Measurements from ENCODE around the gene P4HB.

Gene P4HB

GRCh38 chr17:81859906-81860755 lies at the start of gene P4HB:
Gene P4HB, minus strand, starts transcription at chr17:81860535. Its CDS starts 64 bp downstream, at chr17:81860471.
- POLR2A ChIA-PET (ENCODE audit: low non-redundant PET): interaction anchor here (0.6 to 1.0 kb wide), 2 partner anchors 11 to 27 kb away, joined by 3 to 6 read pairs; no protein-coding TSS in a partner anchor
- TF ChIP-seq CTCF (conservative IDR thresholded peaks at IDR 0.05; ENCODE audit: low read depth): no peak
- CTCF ChIA-PET: interaction anchor here (0.6 to 1.3 kb wide), 3 partner anchors 9 to 99 kb away, joined by 3 to 5 read pairs (median 4); no protein-coding TSS in a partner anchor

GRCh38 chr17:81909231-81909630 lies 48.9 kb upstream of the P4HB start:
- peak overlapping the region; percentile 98 for H3K27ac ChIP-seq
- POLR2A ChIA-PET (ENCODE audit: low non-redundant PET): interaction anchor here (0.6 kb wide), 1 partner anchor 16 kb away, joined by 3 read pairs; no protein-coding TSS in a partner anchor

More at GRCh38 chr17:81859906-81860755, at the start of gene P4HB:
- peak within 1 kb of the TSS; percentile 97 for H3K27ac ChIP-seq
- DNase-seq (ENCODE audit: low spot score): no peak

GRCh38 chr17:81908793-81909192 lies 48.5 kb upstream of the P4HB start:
- POLR2A ChIA-PET (ENCODE audit: low non-redundant PET): no interaction called here
- no peak for TF ChIP-seq CTCF (conservative IDR thresholded peaks at IDR 0.05; ENCODE audit: low read depth)
- H3K27ac ChIP-seq: peak overlapping the region; percentile 98

More at GRCh38 chr17:81909231-81909630, 48.9 kb upstream of the P4HB start:
- no peak for TF ChIP-seq CTCF (conservative IDR thresholded peaks at IDR 0.05; ENCODE audit: low read depth)
- DNase-seq (ENCODE audit: low spot score): no peak
- CTCF ChIA-PET: no interaction called here

GRCh38 chr17:81907219-81908145 lies 47.1 kb upstream of the P4HB start:
- no peak for DNase-seq (ENCODE audit: low spot score)
- peak overlapping the region; percentile 98 for H3K27ac ChIP-seq
- CTCF ChIA-PET: no interaction called here
- POLR2A ChIA-PET (ENCODE audit: low non-redundant PET): no interaction called here
- TF ChIP-seq CTCF (conservative IDR thresholded peaks at IDR 0.05; ENCODE audit: low read depth): no peak

More at GRCh38 chr17:81908793-81909192, 48.5 kb upstream of the P4HB start:
- no peak for DNase-seq (ENCODE audit: low spot score)
- CTCF ChIA-PET: no interaction called here

- peak overlapping the region; percentile 98 for H3K27ac ChIP-seq
- ChIA-PET CTCF (no interaction called here), POLR2A (ENCODE audit: low non-redundant PET) (no interaction called here)
- TF ChIP-seq CTCF (conservative IDR thresholded peaks at IDR 0.05; ENCODE audit: low read depth): no peak
- no peak for DNase-seq (ENCODE audit: low spot score)
These were observed 46.3 kb upstream of the P4HB start for GRCh38 chr17:81906476-81907218.
